ENCODE data around the gene UHRF1.

DNA sequence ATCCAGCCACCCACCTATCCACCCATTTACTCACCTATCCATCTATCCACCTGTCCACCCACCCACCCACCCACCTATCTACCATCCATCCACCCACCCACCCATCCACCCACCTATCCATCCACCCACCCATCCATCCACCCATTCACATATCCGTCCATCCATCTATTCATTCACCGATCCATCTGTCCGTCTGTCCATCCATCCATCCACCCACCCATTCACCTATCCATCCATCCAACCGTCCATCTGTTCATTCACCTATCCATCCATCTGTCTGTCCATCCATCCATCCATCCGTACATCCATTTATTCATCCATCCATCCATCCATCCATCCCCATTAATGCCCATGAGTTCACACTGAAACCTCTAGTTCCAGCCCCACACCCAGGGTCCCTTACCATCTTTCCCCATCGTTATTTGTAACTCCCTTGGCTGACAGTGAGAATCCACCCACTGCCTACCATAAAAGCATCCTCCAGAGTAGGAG lies 90.9 kb downstream of the UHRF1 start:
- TF ChIP-seq, protein P1, sequence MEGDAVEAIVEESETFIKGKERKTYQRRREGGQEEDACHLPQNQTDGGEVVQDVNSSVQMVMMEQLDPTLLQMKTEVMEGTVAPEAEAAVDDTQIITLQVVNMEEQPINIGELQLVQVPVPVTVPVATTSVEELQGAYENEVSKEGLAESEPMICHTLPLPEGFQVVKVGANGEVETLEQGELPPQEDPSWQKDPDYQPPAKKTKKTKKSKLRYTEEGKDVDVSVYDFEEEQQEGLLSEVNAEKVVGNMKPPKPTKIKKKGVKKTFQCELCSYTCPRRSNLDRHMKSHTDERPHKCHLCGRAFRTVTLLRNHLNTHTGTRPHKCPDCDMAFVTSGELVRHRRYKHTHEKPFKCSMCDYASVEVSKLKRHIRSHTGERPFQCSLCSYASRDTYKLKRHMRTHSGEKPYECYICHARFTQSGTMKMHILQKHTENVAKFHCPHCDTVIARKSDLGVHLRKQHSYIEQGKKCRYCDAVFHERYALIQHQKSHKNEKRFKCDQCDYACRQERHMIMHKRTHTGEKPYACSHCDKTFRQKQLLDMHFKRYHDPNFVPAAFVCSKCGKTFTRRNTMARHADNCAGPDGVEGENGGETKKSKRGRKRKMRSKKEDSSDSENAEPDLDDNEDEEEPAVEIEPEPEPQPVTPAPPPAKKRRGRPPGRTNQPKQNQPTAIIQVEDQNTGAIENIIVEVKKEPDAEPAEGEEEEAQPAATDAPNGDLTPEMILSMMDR (conservative IDR thresholded peaks at IDR 0.05; ENCODE audit: low read length), result no peak
- TF ChIP-seq EZH2phosphoT487 (IDR thresholded peaks at IDR 0.05; ENCODE audit: borderline replicate concordance), result no peak
